Activated naive CD8-positive, alpha-beta T cell treated with anti-CD3 and anti-CD28 coated beads for 36 hours (primary cell): Measurements from ENCODE around the gene TULP3. TPM values are rescaled to one million over a fixed set of nuclear protein-coding genes. Genes with fewer than 3 reads are reported as not detected.

Experiments used
- DNase-seq: peaks from one replicate; pipeline ENCODE4 v3.0.0; 2021
- H3K27ac Mint-ChIP-seq: one replicate; pipeline ENCODE4 v1.8.0; 2022; ENCODE audit warnings: mild to moderate bottlenecking, moderate library complexity, mixed read lengths
- H3K27me3 Mint-ChIP-seq: one replicate; pipeline ENCODE4 v1.8.0; 2022; ENCODE audit warnings: mild to moderate bottlenecking, mixed read lengths
- H3K36me3 Mint-ChIP-seq: one replicate; pipeline ENCODE4 v1.8.0; 2021; ENCODE audit warnings: mild to moderate bottlenecking, mixed read lengths
- H3K4me1 Mint-ChIP-seq: one replicate; pipeline ENCODE4 v1.8.0; 2021; ENCODE audit warnings: mixed read lengths
- H3K4me3 Mint-ChIP-seq: one replicate; pipeline ENCODE4 v1.8.0; 2022; ENCODE audit warnings: mild to moderate bottlenecking, moderate library complexity, mixed read lengths
- H3K9me3 Mint-ChIP-seq: one replicate; pipeline ENCODE4 v1.8.0; 2022; ENCODE audit warnings: mixed read lengths
- total RNA-seq, 2 experiments: library from RNA; stranded (reverse); gene quantifications; one replicate each; pipeline ENCODE4 v1.2.3, GENCODE V29; 2021

The TULP3 gene
- total RNA-seq, 2 experiments from 2014 or later = 5.6 to 6.2 TPM

- no peak overlapping the region for H3K27ac Mint-ChIP-seq
- DNase-seq = no peak
- peaks cover 32% of the 10 kb centered on the region for H3K4me1 Mint-ChIP-seq
- peak overlapping the region; percentile 15 for H3K4me3 Mint-ChIP-seq
- H3K27me3 Mint-ChIP-seq = no peaks in the 10 kb centered on the region
- peaks cover 6% of the 10 kb centered on the region for H3K36me3 Mint-ChIP-seq
- no peaks in the 10 kb centered on the region for H3K9me3 Mint-ChIP-seq
Measured at GRCh38 chr12:2893007-2893406, 2.3 kb downstream of the TULP3 start.

- H3K4me3 Mint-ChIP-seq = no peak overlapping the region
- peaks cover 22% of the 10 kb centered on the region for H3K4me1 Mint-ChIP-seq
Measured at GRCh38 chr12:2895051-2895451, 4.4 kb downstream of the TULP3 start.

GRCh38 chr12:2895511-2895910 lies 4.8 kb downstream of the TULP3 start:
- Mint-ChIP-seq H3K27me3 (no peaks in the 10 kb centered on the region), H3K36me3 (no peaks in the 10 kb centered on the region), H3K27ac (no peak overlapping the region), H3K4me3 (no peak overlapping the region), H3K4me1 (peaks cover 18% of the 10 kb centered on the region), H3K9me3 (no peaks in the 10 kb centered on the region)
- DNase-seq = no peak

More at GRCh38 chr12:2895051-2895451, 4.4 kb downstream of the TULP3 start:
- Mint-ChIP-seq H3K9me3 (no peaks in the 10 kb centered on the region), H3K27ac (no peak overlapping the region), H3K36me3 (no peaks in the 10 kb centered on the region), H3K27me3 (no peaks in the 10 kb centered on the region)
- DNase-seq = no peak

GRCh38 chr12:2897418-2897817 lies 6.7 kb downstream of the TULP3 start:
- Mint-ChIP-seq H3K27me3 (no peaks in the 10 kb centered on the region), H3K4me3 (no peak overlapping the region), H3K27ac (no peak overlapping the region), H3K4me1 (peaks cover 8% of the 10 kb centered on the region), H3K36me3 (no peaks in the 10 kb centered on the region), H3K9me3 (no peaks in the 10 kb centered on the region)
- no peak for DNase-seq

- Mint-ChIP-seq H3K9me3 (no peaks in the 10 kb centered on the region), H3K4me1 (no peaks in the 10 kb centered on the region), H3K4me3 (no peak overlapping the region), H3K36me3 (no peaks in the 10 kb centered on the region), H3K27ac (no peak overlapping the region), H3K27me3 (no peaks in the 10 kb centered on the region)
- no peak for DNase-seq
Measured at GRCh38 chr12:2900642-2901041, 10.0 kb downstream of the TULP3 start.

GRCh38 chr12:2902272-2902880 lies 11.7 kb downstream of the TULP3 start:
- H3K9me3 Mint-ChIP-seq = no peaks in the 10 kb centered on the region
- no peaks in the 10 kb centered on the region for H3K36me3 Mint-ChIP-seq

GRCh38 chr12:2904260-2904659 lies 13.6 kb downstream of the TULP3 start:
- DNase-seq = no peak
- Mint-ChIP-seq H3K27ac (no peak overlapping the region), H3K27me3 (no peaks in the 10 kb centered on the region), H3K4me1 (no peaks in the 10 kb centered on the region), H3K36me3 (no peaks in the 10 kb centered on the region), H3K9me3 (no peaks in the 10 kb centered on the region), H3K4me3 (no peak overlapping the region)

More at GRCh38 chr12:2902272-2902880, 11.7 kb downstream of the TULP3 start:
- no peak overlapping the region for H3K27ac Mint-ChIP-seq
- H3K4me1 Mint-ChIP-seq = no peaks in the 10 kb centered on the region
- no peaks in the 10 kb centered on the region for H3K27me3 Mint-ChIP-seq
- DNase-seq = no peak
- H3K4me3 Mint-ChIP-seq = no peak overlapping the region

GRCh38 chr12:2912216-2912575 lies 21.5 kb downstream of the TULP3 start:
- H3K4me3 Mint-ChIP-seq = no peak overlapping the region
- H3K27me3 Mint-ChIP-seq = no peaks in the 10 kb centered on the region
- H3K4me1 Mint-ChIP-seq = no peaks in the 10 kb centered on the region
- no peak for DNase-seq
- H3K36me3 Mint-ChIP-seq = peaks cover 2% of the 10 kb centered on the region
- H3K9me3 Mint-ChIP-seq = no peaks in the 10 kb centered on the region
- no peak overlapping the region for H3K27ac Mint-ChIP-seq

- Mint-ChIP-seq H3K4me1 (peaks cover 2% of the 10 kb centered on the region), H3K27me3 (no peaks in the 10 kb centered on the region), H3K27ac (no peak overlapping the region), H3K36me3 (no peaks in the 10 kb centered on the region), H3K9me3 (no peaks in the 10 kb centered on the region), H3K4me3 (no peak overlapping the region)
- no peak for DNase-seq
Measured at GRCh38 chr12:2919249-2919648, 28.6 kb downstream of the TULP3 start.

GRCh38 chr12:2922329-2922728 lies 31.6 kb downstream of the TULP3 start:
- no peaks in the 10 kb centered on the region for H3K9me3 Mint-ChIP-seq

GRCh38 chr12:2923057-2923456 lies 32.4 kb downstream of the TULP3 start:
- peaks cover 3% of the 10 kb centered on the region for H3K36me3 Mint-ChIP-seq
- H3K4me3 Mint-ChIP-seq = no peak overlapping the region
- H3K4me1 Mint-ChIP-seq = peaks cover 4% of the 10 kb centered on the region
- H3K9me3 Mint-ChIP-seq = no peaks in the 10 kb centered on the region
- H3K27me3 Mint-ChIP-seq = no peaks in the 10 kb centered on the region
- DNase-seq = no peak
- H3K27ac Mint-ChIP-seq = no peak overlapping the region

More at GRCh38 chr12:2922329-2922728, 31.6 kb downstream of the TULP3 start:
- no peak for DNase-seq
- Mint-ChIP-seq H3K4me3 (no peak overlapping the region), H3K27ac (no peak overlapping the region), H3K27me3 (no peaks in the 10 kb centered on the region), H3K4me1 (peaks cover 4% of the 10 kb centered on the region), H3K36me3 (peaks cover 1% of the 10 kb centered on the region)

GRCh38 chr12:2924019-2924418 lies 33.3 kb downstream of the TULP3 start:
- H3K36me3 Mint-ChIP-seq = peaks cover 3% of the 10 kb centered on the region
- peaks cover 4% of the 10 kb centered on the region for H3K4me1 Mint-ChIP-seq
- H3K4me3 Mint-ChIP-seq = no peak overlapping the region
- H3K27ac Mint-ChIP-seq = no peak overlapping the region
- DNase-seq = no peak
- no peaks in the 10 kb centered on the region for H3K9me3 Mint-ChIP-seq
- H3K27me3 Mint-ChIP-seq = no peaks in the 10 kb centered on the region

- no peak for DNase-seq
- Mint-ChIP-seq H3K27ac (no peak overlapping the region), H3K9me3 (no peaks in the 10 kb centered on the region), H3K27me3 (no peaks in the 10 kb centered on the region), H3K36me3 (peaks cover 3% of the 10 kb centered on the region), H3K4me1 (peaks cover 4% of the 10 kb centered on the region), H3K4me3 (no peak overlapping the region)
Measured at GRCh38 chr12:2925322-2925995, 34.8 kb downstream of the TULP3 start.

- DNase-seq = no peak
- Mint-ChIP-seq H3K9me3 (no peaks in the 10 kb centered on the region), H3K4me3 (no peak overlapping the region), H3K27me3 (no peaks in the 10 kb centered on the region), H3K36me3 (peaks cover 14% of the 10 kb centered on the region), H3K4me1 (no peaks in the 10 kb centered on the region), H3K27ac (no peak overlapping the region)
Measured at GRCh38 chr12:2930865-2931264, 40.2 kb downstream of the TULP3 start.

GRCh38 chr12:2933586-2933985 lies 42.9 kb downstream of the TULP3 start:
- H3K27me3 Mint-ChIP-seq = no peaks in the 10 kb centered on the region
- H3K4me1 Mint-ChIP-seq = no peaks in the 10 kb centered on the region
- no peak overlapping the region for H3K4me3 Mint-ChIP-seq
- no peak overlapping the region for H3K27ac Mint-ChIP-seq
- no peak for DNase-seq
- H3K9me3 Mint-ChIP-seq = no peaks in the 10 kb centered on the region
- peaks cover 18% of the 10 kb centered on the region for H3K36me3 Mint-ChIP-seq

- Mint-ChIP-seq H3K27ac (no peak overlapping the region), H3K4me1 (no peaks in the 10 kb centered on the region), H3K9me3 (no peaks in the 10 kb centered on the region), H3K27me3 (no peaks in the 10 kb centered on the region), H3K4me3 (no peak overlapping the region), H3K36me3 (peaks cover 18% of the 10 kb centered on the region)
- no peak for DNase-seq
Measured at GRCh38 chr12:2934371-2934770, 43.7 kb downstream of the TULP3 start.
